ENCODE measurements around the gene RPL22. TPM values are rescaled to one million over a fixed set of nuclear protein-coding genes. Genes with fewer than 3 reads are reported as not detected.

RPL22 gene
- total RNA-seq, 1 experiment from 2014 or later, result 456 TPM

- Histone ChIP-seq H3K4me1 (ENCODE audit: control insufficient read depth in 1 of 2, insufficient read depth in 2 of 2, low read length in 2 of 2) (peaks cover 18 to 47% of the 10 kb centered on the region in 2 experiments; a peak in 3 of 4 replicates), H3K4me2 (ENCODE audit: low read length) (0 out of 2 replicates have a peak overlapping the region, but pooled peaks have one; percentile 71), H2AFZ (ENCODE audit: low read depth, low read length, poor library complexity, severe bottlenecking) (no peak overlapping the region), H3K79me2 (ENCODE audit: insufficient read depth, low read length) (no peaks in the 10 kb centered on the region), H3K27ac (ENCODE audit: low read depth, low read length) (no peak overlapping the region), H3K9me3 (ENCODE audit: control insufficient read depth in 1 of 2, insufficient read depth in 1 of 2, low read depth in 1 of 2, low read length in 2 of 2) (no peaks in the 10 kb centered on the region), H3K9ac (ENCODE audit: low read length) (no peak overlapping the region), H4K20me1 (ENCODE audit: insufficient read depth) (no peaks in the 10 kb centered on the region), H3K9me2 (ENCODE audit: insufficient read depth) (no peaks in the 10 kb centered on the region), H3K4me3 (replicated peaks in 1 of 2; ENCODE audit: low read depth in 1 of 2, low read length in 2 of 2) (no peak overlapping the region), H3K27me3 (ENCODE audit: insufficient read depth, low read length) (no peaks in the 10 kb centered on the region), H3K36me3 (ENCODE audit: control insufficient read depth in 1 of 2, insufficient read depth in 2 of 2, low read length in 2 of 2) (no peaks in the 10 kb centered on the region)
- ATAC-seq (no peak), DNase-seq (ENCODE audit: low read depth, low spot score) (no peak)
- TF ChIP-seq TCF7L2 (IDR thresholded peaks at IDR 0.05; ENCODE audit: borderline replicate concordance, extremely low read depth, insufficient read depth, insufficient read length) (no peak), CEBPB (IDR thresholded peaks at IDR 0.05; ENCODE audit: low read depth) (no peak), ELF1 (IDR thresholded peaks at IDR 0.05; ENCODE audit: borderline replicate concordance, low read depth) (no peak)
- intact Hi-C loops (cut with micrococcal nuclease), result no loop called here
- CTCF ChIA-PET, result interaction anchor here (2.0 kb wide), 1 partner anchor 38 kb away, joined by 11 read pairs; no protein-coding TSS in a partner anchor
- RAD21 ChIA-PET (ENCODE audit: low non-redundant PET in 1 of 2, low total read pairs in 2 of 2, uncharacterized antibody in 2 of 2, unreplicated experiment in 2 of 2), result interaction anchor here in 1 of 2 experiments (0.6 kb wide), 1 partner anchor 79 kb away, joined by 4 read pairs; no protein-coding TSS in a partner anchor
- BruUV-seq (replicated peaks), result no TSS peak
- POLR2A ChIA-PET, result no interaction called here
These were observed 43.8 kb upstream of the RPL22 start for GRCh38 chr1:6243053-6243834.

- DNase-seq (ENCODE audit: low read depth, low spot score), result no peak
- H3K9me3 ChIP-seq (ENCODE audit: control insufficient read depth in 1 of 2, insufficient read depth in 1 of 2, low read depth in 1 of 2, low read length in 2 of 2), result no peaks in the 10 kb centered on the region
- peak; percentile 19 for ATAC-seq
- H3K27me3 ChIP-seq (ENCODE audit: insufficient read depth, low read length), result no peaks in the 10 kb centered on the region
- H3K79me2 ChIP-seq (ENCODE audit: insufficient read depth, low read length), result no peaks in the 10 kb centered on the region
- intact Hi-C loops (cut with micrococcal nuclease), result no loop called here
- peak overlapping the region; percentile 20 to 47; a peak in 3 of 4 replicates for H3K4me3 ChIP-seq (replicated peaks in 1 of 2; ENCODE audit: low read depth in 1 of 2, low read length in 2 of 2)
- RAD21 ChIA-PET (ENCODE audit: low non-redundant PET in 1 of 2, low total read pairs in 2 of 2, uncharacterized antibody in 2 of 2, unreplicated experiment in 2 of 2), result no interaction called here
- no peaks in the 10 kb centered on the region for H3K36me3 ChIP-seq (ENCODE audit: control insufficient read depth in 1 of 2, insufficient read depth in 2 of 2, low read length in 2 of 2)
- H4K20me1 ChIP-seq (ENCODE audit: insufficient read depth), result no peaks in the 10 kb centered on the region
- BruUV-seq (replicated peaks), result no TSS peak
- H3K4me2 ChIP-seq (ENCODE audit: low read length), result peak overlapping the region; percentile 71
- peak overlapping the region; percentile 22 for H2AFZ ChIP-seq (ENCODE audit: low read depth, low read length, poor library complexity, severe bottlenecking)
- H3K9me2 ChIP-seq (ENCODE audit: insufficient read depth), result no peaks in the 10 kb centered on the region
- H3K27ac ChIP-seq (ENCODE audit: low read depth, low read length), result no peak overlapping the region
- CTCF ChIA-PET, result interaction anchor here (0.9 to 2.0 kb wide), 3 partner anchors 37 to 181 kb away, joined by 4 to 11 read pairs (median 4); no protein-coding TSS in a partner anchor
- H3K9ac ChIP-seq (ENCODE audit: low read length), result peak overlapping the region; percentile 35; the same call in 1 of the 2 replicates
- POLR2A ChIA-PET, result no interaction called here
- peak; percentile 31; the same call in 1 of the 2 replicates for TF ChIP-seq ZFX (IDR thresholded peaks at IDR 0.05)
- no peak for TF ChIP-seq EZH2phosphoT487 (IDR thresholded peaks at IDR 0.05; ENCODE audit: borderline replicate concordance)
- TF ChIP-seq TCF7L2 (IDR thresholded peaks at IDR 0.05; ENCODE audit: borderline replicate concordance, extremely low read depth, insufficient read depth, insufficient read length), result peak; percentile 89
- no peak for TF ChIP-seq ZNF274 (IDR thresholded peaks at IDR 0.05; ENCODE audit: low read depth, low read length)
- peak; percentile 48 for TF ChIP-seq MAX (IDR thresholded peaks at IDR 0.05)
- peaks cover 18 to 48% of the 10 kb centered on the region in 2 experiments; a peak in 3 of 4 replicates for H3K4me1 ChIP-seq (ENCODE audit: control insufficient read depth in 1 of 2, insufficient read depth in 2 of 2, low read length in 2 of 2)
These were observed 42.7 kb upstream of the RPL22 start for GRCh38 chr1:6241887-6242740.
